Measurements from ENCODE around the gene KCNJ6.

DNA sequence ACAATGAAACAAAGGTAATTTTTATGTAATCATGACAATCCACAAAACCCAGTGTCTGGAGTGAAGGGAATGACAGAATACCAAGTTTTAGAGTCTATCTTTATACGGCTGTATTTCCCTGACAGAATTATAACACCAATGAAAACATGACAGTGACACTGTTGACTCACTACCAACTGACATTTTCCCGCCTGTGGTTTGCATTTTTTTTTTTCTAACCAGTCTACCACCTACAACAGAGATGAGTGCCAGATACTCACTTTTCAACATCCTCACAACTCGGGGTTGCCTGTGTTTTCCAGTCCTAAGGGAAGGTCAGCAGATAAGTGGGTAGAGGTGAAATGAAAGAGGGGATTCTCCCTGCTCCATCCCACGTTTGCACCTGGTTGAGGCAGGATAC is 118.9 kb downstream of the KCNJ6 start:
- no peak for TF ChIP-seq ZNF384 (IDR thresholded peaks at IDR 0.05; ENCODE audit: low read depth, low read length)
- TF ChIP-seq, protein P1, sequence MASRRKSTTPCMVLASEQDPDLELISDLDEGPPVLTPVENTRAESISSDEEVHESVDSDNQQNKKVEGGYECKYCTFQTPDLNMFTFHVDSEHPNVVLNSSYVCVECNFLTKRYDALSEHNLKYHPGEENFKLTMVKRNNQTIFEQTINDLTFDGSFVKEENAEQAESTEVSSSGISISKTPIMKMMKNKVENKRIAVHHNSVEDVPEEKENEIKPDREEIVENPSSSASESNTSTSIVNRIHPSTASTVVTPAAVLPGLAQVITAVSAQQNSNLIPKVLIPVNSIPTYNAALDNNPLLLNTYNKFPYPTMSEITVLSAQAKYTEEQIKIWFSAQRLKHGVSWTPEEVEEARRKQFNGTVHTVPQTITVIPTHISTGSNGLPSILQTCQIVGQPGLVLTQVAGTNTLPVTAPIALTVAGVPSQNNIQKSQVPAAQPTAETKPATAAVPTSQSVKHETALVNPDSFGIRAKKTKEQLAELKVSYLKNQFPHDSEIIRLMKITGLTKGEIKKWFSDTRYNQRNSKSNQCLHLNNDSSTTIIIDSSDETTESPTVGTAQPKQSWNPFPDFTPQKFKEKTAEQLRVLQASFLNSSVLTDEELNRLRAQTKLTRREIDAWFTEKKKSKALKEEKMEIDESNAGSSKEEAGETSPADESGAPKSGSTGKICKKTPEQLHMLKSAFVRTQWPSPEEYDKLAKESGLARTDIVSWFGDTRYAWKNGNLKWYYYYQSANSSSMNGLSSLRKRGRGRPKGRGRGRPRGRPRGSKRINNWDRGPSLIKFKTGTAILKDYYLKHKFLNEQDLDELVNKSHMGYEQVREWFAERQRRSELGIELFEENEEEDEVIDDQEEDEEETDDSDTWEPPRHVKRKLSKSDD (conservative IDR thresholded peaks at IDR 0.05; ENCODE audit: low read length): no peak
- TF ChIP-seq TCF7L2 (IDR thresholded peaks at IDR 0.05; ENCODE audit: low read depth, low read length): no peak
- TF ChIP-seq ZEB2 (IDR thresholded peaks at IDR 0.05): no peak
- TF ChIP-seq NR2C2 (CRISPR knock-in tag; IDR thresholded peaks at IDR 0.05): no peak
- TF ChIP-seq NR2C2 (tag; IDR thresholded peaks at IDR 0.05): no peak
- TF ChIP-seq, protein P2, sequence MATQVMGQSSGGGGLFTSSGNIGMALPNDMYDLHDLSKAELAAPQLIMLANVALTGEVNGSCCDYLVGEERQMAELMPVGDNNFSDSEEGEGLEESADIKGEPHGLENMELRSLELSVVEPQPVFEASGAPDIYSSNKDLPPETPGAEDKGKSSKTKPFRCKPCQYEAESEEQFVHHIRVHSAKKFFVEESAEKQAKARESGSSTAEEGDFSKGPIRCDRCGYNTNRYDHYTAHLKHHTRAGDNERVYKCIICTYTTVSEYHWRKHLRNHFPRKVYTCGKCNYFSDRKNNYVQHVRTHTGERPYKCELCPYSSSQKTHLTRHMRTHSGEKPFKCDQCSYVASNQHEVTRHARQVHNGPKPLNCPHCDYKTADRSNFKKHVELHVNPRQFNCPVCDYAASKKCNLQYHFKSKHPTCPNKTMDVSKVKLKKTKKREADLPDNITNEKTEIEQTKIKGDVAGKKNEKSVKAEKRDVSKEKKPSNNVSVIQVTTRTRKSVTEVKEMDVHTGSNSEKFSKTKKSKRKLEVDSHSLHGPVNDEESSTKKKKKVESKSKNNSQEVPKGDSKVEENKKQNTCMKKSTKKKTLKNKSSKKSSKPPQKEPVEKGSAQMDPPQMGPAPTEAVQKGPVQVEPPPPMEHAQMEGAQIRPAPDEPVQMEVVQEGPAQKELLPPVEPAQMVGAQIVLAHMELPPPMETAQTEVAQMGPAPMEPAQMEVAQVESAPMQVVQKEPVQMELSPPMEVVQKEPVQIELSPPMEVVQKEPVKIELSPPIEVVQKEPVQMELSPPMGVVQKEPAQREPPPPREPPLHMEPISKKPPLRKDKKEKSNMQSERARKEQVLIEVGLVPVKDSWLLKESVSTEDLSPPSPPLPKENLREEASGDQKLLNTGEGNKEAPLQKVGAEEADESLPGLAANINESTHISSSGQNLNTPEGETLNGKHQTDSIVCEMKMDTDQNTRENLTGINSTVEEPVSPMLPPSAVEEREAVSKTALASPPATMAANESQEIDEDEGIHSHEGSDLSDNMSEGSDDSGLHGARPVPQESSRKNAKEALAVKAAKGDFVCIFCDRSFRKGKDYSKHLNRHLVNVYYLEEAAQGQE (IDR thresholded peaks at IDR 0.05; ENCODE audit: borderline replicate concordance): no peak
- TF ChIP-seq, protein P2 (CRISPR knock-in tag; IDR thresholded peaks at IDR 0.05; ENCODE audit: low read depth): no peak
- TF ChIP-seq FOXK2 (conservative IDR thresholded peaks at IDR 0.05 in 1 of 2, IDR thresholded peaks at IDR 0.05 in 1 of 2; ENCODE audit: low read depth in 2 of 2): no peak
- TF ChIP-seq U2AF2 (optimal IDR thresholded peaks at IDR 0.05; ENCODE audit: low read depth, low read length): no peak

Data from K562 (cell line).